K562 (cell line): Measurements from ENCODE around the gene R3HDM2. TPM values are rescaled to one million over a fixed set of nuclear protein-coding genes. Genes with fewer than 3 reads are reported as not detected.

Source experiments
- BCL6 ChIP-seq: fragments of 250-450 bp; sonication (Bioruptor Pico); IDR thresholded peaks from 2 replicates; pipeline ENCODE4 v1.4.0; 2020
- BCLAF1 ChIP-seq, 2 experiments: fragments of 450-650 bp in 1 of 2; IDR thresholded peaks; 2 replicates each; pipeline ENCODE4 v1.6.1; 2011 to 2017; ENCODE audit warnings: low read depth in 2 of 2, antibody characterized with exemption in 1 of 2, borderline replicate concordance in 1 of 2, low read length in 1 of 2, mild to moderate bottlenecking in 1 of 2, mixed read lengths in 1 of 2; ENCODE audit not compliant: control insufficient read depth in 1 of 2
- C11orf30 ChIP-seq: fragments of 450-650 bp; IDR thresholded peaks from 2 replicates; pipeline ENCODE4 v1.6.1; 2016; ENCODE audit warnings: low read depth, mild to moderate bottlenecking
- CCAR2 ChIP-seq: fragments of 200-400 bp; formaldehyde crosslinking; IDR thresholded peaks from 2 replicates; pipeline ENCODE4 v1.6.1; 2017; ENCODE audit warnings: mild to moderate bottlenecking, low read depth, low read length
- CGGBP1 ChIP-seq: fragments of 250-450 bp; sonication (Bioruptor Pico); IDR thresholded peaks from 2 replicates; pipeline ENCODE4 v1.9.0; 2021; ENCODE audit warnings: mild to moderate bottlenecking
- DPF2 ChIP-seq: fragments of 450-650 bp; IDR thresholded peaks from 2 replicates; pipeline ENCODE4 v1.6.1; 2016
- ELF2 ChIP-seq: fragments of 250-450 bp; sonication (Bioruptor Pico); IDR thresholded peaks from 2 replicates; pipeline ENCODE4 v1.5.0; 2021; ENCODE audit warnings: mild to moderate bottlenecking
- HDAC2 ChIP-seq: fragments of 450-650 bp; IDR thresholded peaks from 2 replicates; pipeline ENCODE4 v1.6.1; 2016; ENCODE audit warnings: mild to moderate bottlenecking
- KDM5B ChIP-seq: fragments of 200-600 bp; sonication (generic); IDR thresholded peaks from 2 replicates; pipeline ENCODE4 v1.6.1; 2012; ENCODE audit warnings: low read depth, mild to moderate bottlenecking, moderate library complexity, low read length, control low read depth, inconsistent platforms; ENCODE audit not compliant: insufficient replicate concordance
- KLF16 ChIP-seq: IDR thresholded peaks from 2 replicates; pipeline ENCODE4 v1.6.1; 2016; ENCODE audit warnings: antibody characterized with exemption
- NCOA1 ChIP-seq: fragments of 450-650 bp; IDR thresholded peaks from 2 replicates; pipeline ENCODE4 v1.6.1; 2016; ENCODE audit warnings: low read depth
- NFIC ChIP-seq: fragments of 450-650 bp; IDR thresholded peaks from 2 replicates; pipeline ENCODE4 v1.6.1; 2017; ENCODE audit warnings: mild to moderate bottlenecking, inconsistent platforms
- NR2F6 ChIP-seq: fragments of 450-650 bp; formaldehyde crosslinking; IDR thresholded peaks from 2 replicates; pipeline ENCODE4 v1.4.0; 2020; ENCODE audit warnings: mild to moderate bottlenecking
- POLR2AphosphoS2 ChIP-seq: IDR thresholded peaks from 2 replicates; pipeline ENCODE4 v1.6.1; 2012; ENCODE audit warnings: low read length, improper control_type of control experiment
- SMARCA5 ChIP-seq: fragments of 450-650 bp; IDR thresholded peaks from 2 replicates; pipeline ENCODE4 v1.6.1; 2016
- SREBF2 ChIP-seq: sonication (generic); formaldehyde crosslinking; IDR thresholded peaks from 2 replicates; pipeline ENCODE4 v1.4.0; 2020; ENCODE audit warnings: mild to moderate bottlenecking, missing genetic modification reagents
- ZC3H11A ChIP-seq: IDR thresholded peaks from 2 replicates; pipeline ENCODE4 v1.6.1; 2012; ENCODE audit warnings: low read depth, low read length, improper control_type of control experiment
- ZNF143 ChIP-seq: sonication (generic); formaldehyde crosslinking; IDR thresholded peaks from 2 replicates; pipeline ENCODE4 v1.9.0; 2022; ENCODE audit warnings: mild to moderate bottlenecking, missing genetic modification reagents
- ZNF232 ChIP-seq: sonication (generic); formaldehyde crosslinking; IDR thresholded peaks from 2 replicates; pipeline ENCODE4 v1.8.0; 2022; ENCODE audit warnings: mild to moderate bottlenecking, missing genetic modification reagents
- ZNF280B ChIP-seq: fragments of 250-450 bp; sonication (Bioruptor Pico); IDR thresholded peaks from 2 replicates; pipeline ENCODE4 v1.5.1; 2021; ENCODE audit warnings: mild to moderate bottlenecking
- ZNF586 ChIP-seq: fragments of 450-650 bp; formaldehyde crosslinking; conservative IDR thresholded peaks from 2 replicates; pipeline ENCODE4 v1.4.0; 2020; ENCODE audit warnings: mild to moderate bottlenecking, moderate library complexity
- ZNF589 ChIP-seq: fragments of 200-800 bp; sonication (Bioruptor generic); IDR thresholded peaks from 2 replicates; pipeline ENCODE4 v1.6.1; 2016; ENCODE audit warnings: low read depth, missing genetic modification characterization, missing compliant biosample characterization
- ZNF785 ChIP-seq: fragments of 250-450 bp; sonication (Bioruptor Pico); IDR thresholded peaks from 2 replicates; pipeline ENCODE4 v1.4.0; 2020; ENCODE audit warnings: mild to moderate bottlenecking
- polyA plus RNA-seq, 8 experiments: library from polyadenylated mRNA; depleted of rRNA in 4 of 8; stranded (reverse) in 5 of 8; unstranded in 3 of 8; fragments of >200 nt; fragmentation: Nextera tagmentation in 2 of 8; fragmentation: Illumina TruSeq in 1 of 8; extraction: Ambion mirVana in 2 of 8; extraction: Trizol in 1 of 8; gene quantifications; 2 replicates each; pipeline versions ENCODE4 v1.2.1 to v1.2.3, GENCODE V29; 2011 to 2014; ENCODE audit warnings: inconsistent platforms in 1 of 8, missing spikeins in 1 of 8
- total RNA-seq, 7 experiments: library from RNA; depleted of rRNA in 6 of 7; stranded (reverse); fragments of >200 nt in 6 of 7; fragmentation: Illumina TruSeq in 2 of 7; extraction: Trizol in 2 of 7; gene quantifications; 2 replicates each; pipeline versions ENCODE4 v1.2.1 to v1.2.3, GENCODE V29; 2011 to 2021; ENCODE audit warnings: low replicate concordance in 1 of 7
- TF ChIP-seq, protein P1 (sequence below): sonication (generic); formaldehyde crosslinking; IDR thresholded peaks from 2 replicates; pipeline ENCODE4 v1.8.0; 2022; ENCODE audit warnings: mild to moderate bottlenecking, missing genetic modification reagents

The R3HDM2 gene
- total and polyA plus RNA-seq, 9 of the 15 experiments (the other 6 are each of a cell fraction or from before 2014, with no cell fraction given) = 3.3 to 18.8 (median 9.0) TPM

DNA sequence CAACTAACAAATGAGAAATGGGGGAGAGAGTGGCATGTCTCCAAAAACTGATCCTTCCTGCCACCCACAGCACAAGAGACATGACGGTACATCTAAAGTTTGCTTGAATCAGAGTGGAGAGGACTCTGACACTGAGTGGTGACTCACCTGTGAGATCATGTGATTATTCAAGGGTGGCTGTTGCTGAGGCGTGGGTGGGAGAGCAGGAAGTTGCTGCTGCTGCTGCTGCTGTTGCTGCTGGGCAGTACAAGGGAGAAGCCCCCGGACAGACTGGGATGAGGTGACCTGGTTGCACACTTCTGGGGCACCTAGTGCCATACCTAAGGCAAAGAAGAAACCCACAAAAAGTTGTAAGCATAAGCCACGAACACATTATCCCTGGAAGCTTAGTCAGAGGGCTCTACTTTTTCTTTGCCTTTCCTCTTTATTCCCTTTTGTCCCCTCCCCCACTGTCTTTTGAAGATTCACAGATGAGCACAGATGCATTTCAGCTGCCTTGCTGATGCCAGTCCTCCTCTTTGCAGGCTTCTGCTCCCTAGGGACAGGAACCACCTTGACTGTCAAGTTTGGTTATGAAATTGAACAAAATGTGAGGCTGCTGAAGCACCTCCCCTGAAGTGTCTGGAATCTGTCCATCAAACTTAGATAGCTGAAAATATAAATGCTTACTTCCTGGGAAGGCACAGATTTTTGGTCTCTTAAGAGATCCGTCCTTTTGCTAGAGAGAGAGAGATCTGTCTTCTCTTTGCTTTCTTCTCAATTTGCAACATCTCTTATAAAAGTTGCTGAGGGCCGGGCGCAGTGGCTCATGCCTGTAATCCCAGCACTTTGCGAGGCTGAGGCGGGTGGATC is 150.4 kb downstream of the R3HDM2 start (continued):
- TF ChIP-seq ZNF589 (CRISPR knock-in tag) = peak; percentile 88; the same call in 1 of the 2 replicates
- no peak for TF ChIP-seq ZNF143
- TF ChIP-seq CCAR2 = no peak
- no peak for TF ChIP-seq ZNF785 (CRISPR knock-in tag)
- no peak for TF ChIP-seq ZNF586
- no peak for TF ChIP-seq ZC3H11A
- TF ChIP-seq C11orf30 = no peak
- TF ChIP-seq KLF16 = no peak
- TF ChIP-seq, protein P1, sequence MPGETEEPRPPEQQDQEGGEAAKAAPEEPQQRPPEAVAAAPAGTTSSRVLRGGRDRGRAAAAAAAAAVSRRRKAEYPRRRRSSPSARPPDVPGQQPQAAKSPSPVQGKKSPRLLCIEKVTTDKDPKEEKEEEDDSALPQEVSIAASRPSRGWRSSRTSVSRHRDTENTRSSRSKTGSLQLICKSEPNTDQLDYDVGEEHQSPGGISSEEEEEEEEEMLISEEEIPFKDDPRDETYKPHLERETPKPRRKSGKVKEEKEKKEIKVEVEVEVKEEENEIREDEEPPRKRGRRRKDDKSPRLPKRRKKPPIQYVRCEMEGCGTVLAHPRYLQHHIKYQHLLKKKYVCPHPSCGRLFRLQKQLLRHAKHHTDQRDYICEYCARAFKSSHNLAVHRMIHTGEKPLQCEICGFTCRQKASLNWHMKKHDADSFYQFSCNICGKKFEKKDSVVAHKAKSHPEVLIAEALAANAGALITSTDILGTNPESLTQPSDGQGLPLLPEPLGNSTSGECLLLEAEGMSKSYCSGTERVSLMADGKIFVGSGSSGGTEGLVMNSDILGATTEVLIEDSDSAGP (CRISPR knock-in tag) = no peak
- TF ChIP-seq BCLAF1 (IDR thresholded peaks at IDR 0.05; ENCODE audit: borderline replicate concordance in 1 of 2, control insufficient read depth in 1 of 2, low read depth in 2 of 2, low read length in 1 of 2) = no peak
- TF ChIP-seq DPF2 = peak; percentile 95
- no peak for TF ChIP-seq KDM5B
- no peak for TF ChIP-seq ZNF232
- no peak for TF ChIP-seq CGGBP1 (CRISPR knock-in tag)
- peak; percentile 68 for TF ChIP-seq NCOA1
- TF ChIP-seq BCL6 = no peak
- no peak for TF ChIP-seq NR2F6
- no peak for TF ChIP-seq POLR2AphosphoS2
- TF ChIP-seq SREBF2 (CRISPR knock-in tag) = no peak
- TF ChIP-seq ELF2 (CRISPR knock-in tag) = no peak
- TF ChIP-seq HDAC2 = peak; percentile 65; the same call in 1 of the 2 replicates
- TF ChIP-seq ZNF280B (CRISPR knock-in tag) = no peak
- TF ChIP-seq SMARCA5 = no peak
- TF ChIP-seq NFIC = peak; percentile 54
